Right lobe of liver (tissue), 6 donors: ENCODE data around the gene DNER. TPM values are rescaled to one million over a fixed set of nuclear protein-coding genes. Genes with fewer than 3 reads are reported as not detected.

Experiments
- ATAC-seq, 4 donors: fragments of 200-7000 bp; cut with Tn5 transposase; one replicate each; pipeline ENCODE4 v1.9.1; 2020; ENCODE audit warnings: mild to moderate bottlenecking in 4 of 4, moderate library complexity in 4 of 4
- DNase-seq, 3 donors: peaks; one replicate each; pipeline ENCODE4 v3.0.0-alpha.2; 2020
- H3K27ac ChIP-seq, 3 donors: fragments of 200-600 bp; one replicate each; pipeline ENCODE4 v1.8.0; 2022
- H3K27me3 ChIP-seq, 2 donors: fragments of 200-600 bp; one replicate each; pipeline ENCODE4 v1.8.0; 2022
- H3K36me3 ChIP-seq, 4 donors: fragments of 200-600 bp; sonication (generic) in 1 of 4; one replicate each; pipeline versions ENCODE4 v1.5.1 to v1.8.0; 2017 to 2022; ENCODE audit warnings: control low read depth in 1 of 4
- H3K4me1 ChIP-seq, 4 donors: fragments of 200-600 bp; sonication (generic) in 1 of 4; one replicate each; pipeline versions ENCODE4 v1.5.1 to v1.8.0; 2017 to 2022; ENCODE audit warnings: control low read depth in 1 of 4
- H3K4me3 ChIP-seq, 3 donors: fragments of 200-600 bp; one replicate each; pipeline ENCODE4 v1.8.0; 2022
- H3K9me3 ChIP-seq, 4 donors: fragments of 200-600 bp; sonication (generic) in 1 of 4; one replicate each; pipeline versions ENCODE4 v1.5.1 to v1.8.0; 2017 to 2022; ENCODE audit warnings: control low read depth in 1 of 4
- CTCF ChIP-seq, 4 donors: fragments of 200-600 bp in 3 of 4; fragments of 450-650 bp in 1 of 4; IDR thresholded peaks; one replicate each; pipeline versions ENCODE4 v1.5.1 to v1.8.0; 2016 to 2022; ENCODE audit warnings: antibody characterized with exemption in 4 of 4, mild to moderate bottlenecking in 2 of 4
- POLR2A ChIP-seq: fragments of 450-650 bp; IDR thresholded peaks from one replicate; pipeline ENCODE4 v1.6.1; 2017; ENCODE audit warnings: antibody characterized with exemption, mild to moderate bottlenecking
- WGBS: methylation state at CpG from one replicate; pipeline ENCODE4 v1.1.6; 2018; ENCODE audit warnings: low coverage, low lambda C conversion rate; ENCODE audit not compliant: insufficient coverage; ENCODE audit errors: missing lambda C conversion rate; 5-methylcytosine and 5-hydroxymethylcytosine counted together
- intact Hi-C, 2 donors: fragments of 100-400 bp; cut with DNase I; formaldehyde crosslinking; loops; one replicate each; pipeline versions ENCODE4 v1.11.2 to v1.14.1; 2022
- total RNA-seq, 6 experiments: library from RNA; depleted of rRNA in 2 of 6; stranded (reverse); fragments of >200 nt in 2 of 6; fragmentation: NEBNext Ultra II Directional in 3 of 6; extraction: Animal tissue kit (Norgen Biotek cat#: 25700) in 3 of 6; gene quantifications; one replicate each; pipeline versions ENCODE4 v1.1.0 to v1.2.4, GENCODE V29; 2016 to 2023
- donor health status: DM: no; HTN: yes; CAD: no.
- donor health status: DM: no; HTN: no; CAD: no.
- donor health status: DM: no; HTN: no; CAD: no.
- donor health status: DM: no; HTN: yes; CAD: no.
- donor health status: DM: no; HTN: yes; CAD: no.

The DNER gene
- total RNA-seq, 6 experiments from 2014 or later, result 0.13 TPM; not detected in 5

- Histone ChIP-seq H3K27me3 (no peaks in the 10 kb centered on the region), H3K27ac (no peak overlapping the region), H3K4me1 (no peaks in the 10 kb centered on the region), H3K9me3 (no peaks in the 10 kb centered on the region), H3K36me3 (no peaks in the 10 kb centered on the region), H3K4me3 (no peak overlapping the region)
- ATAC-seq, result no peak
- DNase-seq, result no peak
- WGBS, result 96% methylated on average over 4 of the region's 12 CpGs
- intact Hi-C loops, result no loop called here
- TF ChIP-seq CTCF (IDR thresholded peaks at IDR 0.05) (no peak), POLR2A (no peak)
These were observed 104.0 kb downstream of the DNER start for GRCh38 chr2:229610333-229610732.

GRCh38 chr2:229601936-229602335, 112.4 kb downstream of the DNER start:
- Histone ChIP-seq H3K36me3 (no peaks in the 10 kb centered on the region), H3K9me3 (no peaks in the 10 kb centered on the region), H3K27ac (no peak overlapping the region), H3K27me3 (no peaks in the 10 kb centered on the region), H3K4me3 (no peak overlapping the region), H3K4me1 (no peaks in the 10 kb centered on the region)
- intact Hi-C loops, result no loop called here
- 24% methylated on average over 3 of the region's 3 CpGs for WGBS
- ATAC-seq (no peak), DNase-seq (no peak)
- TF ChIP-seq CTCF (IDR thresholded peaks at IDR 0.05), result no peak
- TF ChIP-seq POLR2A, result no peak

- H3K4me3 ChIP-seq, result no peak overlapping the region
- ATAC-seq (no peak), DNase-seq (no peak)
- intact Hi-C loops, result no loop called here
- no peaks in the 10 kb centered on the region for H3K4me1 ChIP-seq
- H3K27me3 ChIP-seq, result no peaks in the 10 kb centered on the region
- H3K9me3 ChIP-seq, result no peaks in the 10 kb centered on the region
- TF ChIP-seq POLR2A (no peak), CTCF (IDR thresholded peaks at IDR 0.05) (no peak)
- no peaks in the 10 kb centered on the region for H3K36me3 ChIP-seq
- WGBS, result 36% methylated on average over 2 of the region's 2 CpGs
- H3K27ac ChIP-seq, result no peak overlapping the region
These were observed 113.0 kb downstream of the DNER start for GRCh38 chr2:229601396-229601795.

- H3K36me3 ChIP-seq, result no peaks in the 10 kb centered on the region
- no peaks in the 10 kb centered on the region for H3K27me3 ChIP-seq
These were observed 116.1 kb downstream of the DNER start for GRCh38 chr2:229598227-229598626.

More at GRCh38 chr2:229598227-229598626, 116.1 kb downstream of the DNER start:
- Histone ChIP-seq H3K9me3 (no peaks in the 10 kb centered on the region), H3K4me3 (no peak overlapping the region), H3K27ac (no peak overlapping the region), H3K4me1 (no peaks in the 10 kb centered on the region)
- intact Hi-C loops, result no loop called here
- TF ChIP-seq CTCF (IDR thresholded peaks at IDR 0.05), result no peak
- no peak for TF ChIP-seq POLR2A
- ATAC-seq (no peak), DNase-seq (no peak)
- WGBS, result 65% methylated on average over 3 of the region's 3 CpGs
